ENCODE results near the gene CASP14.

The CASP14 gene

GRCh38 chr19:15038294-15038693, 11.0 kb upstream of the CASP14 start:
- TF ChIP-seq EZH2 (IDR thresholded peaks at IDR 0.05; ENCODE audit: borderline replicate concordance, low read length): no peak
- TF ChIP-seq, protein P1, sequence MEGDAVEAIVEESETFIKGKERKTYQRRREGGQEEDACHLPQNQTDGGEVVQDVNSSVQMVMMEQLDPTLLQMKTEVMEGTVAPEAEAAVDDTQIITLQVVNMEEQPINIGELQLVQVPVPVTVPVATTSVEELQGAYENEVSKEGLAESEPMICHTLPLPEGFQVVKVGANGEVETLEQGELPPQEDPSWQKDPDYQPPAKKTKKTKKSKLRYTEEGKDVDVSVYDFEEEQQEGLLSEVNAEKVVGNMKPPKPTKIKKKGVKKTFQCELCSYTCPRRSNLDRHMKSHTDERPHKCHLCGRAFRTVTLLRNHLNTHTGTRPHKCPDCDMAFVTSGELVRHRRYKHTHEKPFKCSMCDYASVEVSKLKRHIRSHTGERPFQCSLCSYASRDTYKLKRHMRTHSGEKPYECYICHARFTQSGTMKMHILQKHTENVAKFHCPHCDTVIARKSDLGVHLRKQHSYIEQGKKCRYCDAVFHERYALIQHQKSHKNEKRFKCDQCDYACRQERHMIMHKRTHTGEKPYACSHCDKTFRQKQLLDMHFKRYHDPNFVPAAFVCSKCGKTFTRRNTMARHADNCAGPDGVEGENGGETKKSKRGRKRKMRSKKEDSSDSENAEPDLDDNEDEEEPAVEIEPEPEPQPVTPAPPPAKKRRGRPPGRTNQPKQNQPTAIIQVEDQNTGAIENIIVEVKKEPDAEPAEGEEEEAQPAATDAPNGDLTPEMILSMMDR (IDR thresholded peaks at IDR 0.05; ENCODE audit: low read length): no peak
- H3K27me3 ChIP-seq (ENCODE audit: insufficient read depth, low read length): no peaks in the 10 kb centered on the region
- H3F3A ChIP-seq (ENCODE audit: insufficient read depth, low read length): no peaks in the 10 kb centered on the region
- H2AFZ ChIP-seq (ENCODE audit: low read length): no peak overlapping the region
- H3K4me1 ChIP-seq (ENCODE audit: insufficient read depth, low read length, severe bottlenecking): no peaks in the 10 kb centered on the region
- no peaks in the 10 kb centered on the region for H3K9me2 ChIP-seq (ENCODE audit: low read depth, low read length)
- H3K9me3 ChIP-seq (ENCODE audit: low read length): no peaks in the 10 kb centered on the region
- H3K4me3 ChIP-seq (ENCODE audit: low read depth, low read length, poor library complexity, severe bottlenecking): no peak overlapping the region
- no peaks in the 10 kb centered on the region for H3K36me3 ChIP-seq (ENCODE audit: insufficient read depth, low read length)
- no peak overlapping the region for H3K27ac ChIP-seq (ENCODE audit: low read depth, low read length, poor library complexity, severe bottlenecking)
- no peak overlapping the region for H3K9ac ChIP-seq (ENCODE audit: low read length)
- H3K4me2 ChIP-seq (ENCODE audit: low read length): no peak overlapping the region
- H4K20me1 ChIP-seq (ENCODE audit: insufficient read depth, low read length): no peaks in the 10 kb centered on the region
- H3K79me2 ChIP-seq (ENCODE audit: insufficient read depth, low read length): no peaks in the 10 kb centered on the region

DNA sequence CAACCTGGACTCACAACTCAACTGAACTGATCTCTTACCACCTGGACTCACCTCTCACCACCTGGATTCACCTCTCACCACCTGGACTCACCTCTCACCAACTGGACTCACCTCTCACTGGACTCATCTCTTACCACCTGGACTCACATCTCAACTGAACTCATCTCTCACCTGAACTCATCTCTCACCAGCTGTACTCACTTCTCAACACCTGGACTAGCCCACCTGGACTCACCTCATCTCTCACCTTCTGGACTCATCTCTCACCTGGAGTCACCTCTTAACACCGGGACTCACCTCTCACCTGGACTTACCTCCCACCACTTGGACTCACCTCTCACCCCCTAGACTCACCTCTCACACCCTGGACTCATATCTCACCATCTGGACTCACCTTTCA, 7.3 kb upstream of the CASP14 start:
- Histone ChIP-seq H3K36me3 (ENCODE audit: insufficient read depth, low read length) (no peaks in the 10 kb centered on the region), H3K27me3 (ENCODE audit: insufficient read depth, low read length) (no peaks in the 10 kb centered on the region), H3K4me2 (ENCODE audit: low read length) (no peak overlapping the region)

DNA sequence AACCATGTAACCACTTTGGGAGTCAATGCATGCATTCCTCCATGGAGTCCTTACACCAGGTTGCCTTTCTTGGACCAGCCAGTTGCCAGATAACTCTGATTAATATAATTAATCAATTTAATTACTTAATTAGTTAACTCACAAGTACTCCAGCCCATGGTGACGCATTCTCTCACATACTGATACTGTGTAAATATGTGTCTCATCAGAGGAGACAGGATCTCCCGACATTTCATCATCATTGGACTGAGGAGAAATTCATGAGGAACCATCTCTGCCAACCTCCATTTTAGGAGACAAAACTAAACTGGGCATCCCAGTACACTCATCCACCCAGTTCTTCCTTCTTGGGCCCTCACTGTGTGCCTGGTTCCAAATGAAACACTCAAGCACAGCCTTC, 6.5 kb upstream of the CASP14 start:
- H3K9ac ChIP-seq (ENCODE audit: low read length): no peak overlapping the region
- H3K4me1 ChIP-seq (ENCODE audit: insufficient read depth, low read length, severe bottlenecking): no peaks in the 10 kb centered on the region
- no peaks in the 10 kb centered on the region for H3K36me3 ChIP-seq (ENCODE audit: insufficient read depth, low read length)
- H3K4me3 ChIP-seq (ENCODE audit: low read depth, low read length, poor library complexity, severe bottlenecking): no peak overlapping the region
- H3K9me2 ChIP-seq (ENCODE audit: low read depth, low read length): no peaks in the 10 kb centered on the region
- no peak for TF ChIP-seq EZH2 (IDR thresholded peaks at IDR 0.05; ENCODE audit: borderline replicate concordance, low read length)
- TF ChIP-seq, protein P1 (IDR thresholded peaks at IDR 0.05; ENCODE audit: low read length): no peak
- no peak overlapping the region for H3K4me2 ChIP-seq (ENCODE audit: low read length)
- H3K79me2 ChIP-seq (ENCODE audit: insufficient read depth, low read length): no peaks in the 10 kb centered on the region
- H3K27ac ChIP-seq (ENCODE audit: low read depth, low read length, poor library complexity, severe bottlenecking): no peak overlapping the region
- H3F3A ChIP-seq (ENCODE audit: insufficient read depth, low read length): no peaks in the 10 kb centered on the region
- H3K9me3 ChIP-seq (ENCODE audit: low read length): no peaks in the 10 kb centered on the region
- H3K27me3 ChIP-seq (ENCODE audit: insufficient read depth, low read length): no peaks in the 10 kb centered on the region
- no peaks in the 10 kb centered on the region for H4K20me1 ChIP-seq (ENCODE audit: insufficient read depth, low read length)
- H2AFZ ChIP-seq (ENCODE audit: low read length): no peak overlapping the region

More for the DNA sequence above, 7.3 kb upstream of the CASP14 start:
- Histone ChIP-seq H3K9ac (ENCODE audit: low read length) (no peak overlapping the region), H4K20me1 (ENCODE audit: insufficient read depth, low read length) (no peaks in the 10 kb centered on the region), H3K4me1 (ENCODE audit: insufficient read depth, low read length, severe bottlenecking) (no peaks in the 10 kb centered on the region), H3F3A (ENCODE audit: insufficient read depth, low read length) (no peaks in the 10 kb centered on the region), H3K9me3 (ENCODE audit: low read length) (no peaks in the 10 kb centered on the region), H3K79me2 (ENCODE audit: insufficient read depth, low read length) (no peaks in the 10 kb centered on the region), H3K4me3 (ENCODE audit: low read depth, low read length, poor library complexity, severe bottlenecking) (no peak overlapping the region), H3K9me2 (ENCODE audit: low read depth, low read length) (no peaks in the 10 kb centered on the region), H2AFZ (ENCODE audit: low read length) (no peak overlapping the region), H3K27ac (ENCODE audit: low read depth, low read length, poor library complexity, severe bottlenecking) (no peak overlapping the region)
- no peak for TF ChIP-seq EZH2 (IDR thresholded peaks at IDR 0.05; ENCODE audit: borderline replicate concordance, low read length)
- TF ChIP-seq, protein P1 (IDR thresholded peaks at IDR 0.05; ENCODE audit: low read length): no peak
